Natural killer cell (primary cell): ENCODE results near the gene OGFOD3. TPM values are rescaled to one million over a fixed set of nuclear protein-coding genes. Genes with fewer than 3 reads are reported as not detected.

ENCODE experiments used
- ATAC-seq, 3 donors: fragments of 150-1000 bp in 2 of 3; fragments of 200-7000 bp in 1 of 3; cut with Tn5 transposase; 1 replicate in 1 of 3; 2 replicates in 2 of 3; pipeline ENCODE4 v1.10.0; 2021; ENCODE audit warnings: mild to moderate bottlenecking in 2 of 3, moderate library complexity in 2 of 3
- DNase-seq, 2 donors: peaks; one replicate each; pipeline versions ENCODE4 v3.0.0 to v3.0.0-alpha.2; 2013 to 2021; ENCODE audit warnings: mixed read lengths in 1 of 2
- H3K27ac ChIP-seq: one replicate; pipeline ENCODE4 v1.5.1; 2013; ENCODE audit warnings: mild to moderate bottlenecking, low read length
- H3K27me3 ChIP-seq: one replicate; pipeline ENCODE4 v1.6.1; 2013; ENCODE audit warnings: low read length; ENCODE audit not compliant: control insufficient read depth, insufficient read depth
- H3K36me3 ChIP-seq: one replicate; pipeline ENCODE4 v1.6.1; 2013; ENCODE audit warnings: low read length; ENCODE audit not compliant: control insufficient read depth, insufficient read depth
- H3K4me1 ChIP-seq: one replicate; pipeline ENCODE4 v1.6.1; 2013; ENCODE audit warnings: low read length; ENCODE audit not compliant: control insufficient read depth, insufficient read depth
- H3K4me3 ChIP-seq: one replicate; pipeline ENCODE4 v1.5.1; 2013; ENCODE audit warnings: low read length
- H3K9me3 ChIP-seq: one replicate; pipeline ENCODE4 v1.6.1; 2013; ENCODE audit warnings: low read length; ENCODE audit not compliant: control insufficient read depth, insufficient read depth
- H3K27ac Mint-ChIP-seq, 2 donors: one replicate each; pipeline ENCODE4 v1.8.0; 2022; ENCODE audit warnings: mild to moderate bottlenecking in 2 of 2, mixed read lengths in 2 of 2, moderate library complexity in 1 of 2
- H3K27me3 Mint-ChIP-seq, 2 donors: one replicate each; pipeline ENCODE4 v1.8.0; 2022; ENCODE audit warnings: low read depth in 2 of 2, mixed read lengths in 2 of 2
- H3K36me3 Mint-ChIP-seq: one replicate; pipeline ENCODE4 v1.8.0; 2022; ENCODE audit warnings: mixed read lengths
- H3K4me1 Mint-ChIP-seq, 2 donors: one replicate each; pipeline ENCODE4 v1.8.0; 2022; ENCODE audit warnings: mixed read lengths in 2 of 2
- H3K4me3 Mint-ChIP-seq: one replicate; pipeline ENCODE4 v1.8.0; 2022; ENCODE audit warnings: mild to moderate bottlenecking, moderate library complexity, mixed read lengths
- H3K9me3 Mint-ChIP-seq, 2 donors: one replicate each; pipeline ENCODE4 v1.8.0; 2022; ENCODE audit warnings: mixed read lengths in 2 of 2
- WGBS: methylation state at CpG from one replicate; pipeline ENCODE4 v1.1.7; 2013; ENCODE audit warnings: missing lambda C conversion rate; ENCODE audit not compliant: insufficient coverage; 5-methylcytosine and 5-hydroxymethylcytosine counted together
- intact Hi-C: fragments of 100-400 bp; cut with micrococcal nuclease; formaldehyde crosslinking; loops from one replicate; pipeline ENCODE4 v1.14.2; 2022
- total RNA-seq, 4 donors: library from RNA; stranded (reverse); fragments of 120-200 nt in 1 of 4; gene quantifications; one replicate each; pipeline versions ENCODE4 v1.2.3 to v1.2.4, GENCODE V29; 2013 to 2022
- TF ChIP-seq, protein P1 (sequence below): fragments of 200-600 bp; IDR thresholded peaks from one replicate; pipeline ENCODE4 v1.8.0; 2022; ENCODE audit warnings: antibody characterized with exemption

Gene OGFOD3
- total RNA-seq, 3 donors from 2014 or later (not counting 1 experiment from before 2014, with no cell fraction given), result 21.6 to 28.6 (median 23.3) TPM

DNA sequence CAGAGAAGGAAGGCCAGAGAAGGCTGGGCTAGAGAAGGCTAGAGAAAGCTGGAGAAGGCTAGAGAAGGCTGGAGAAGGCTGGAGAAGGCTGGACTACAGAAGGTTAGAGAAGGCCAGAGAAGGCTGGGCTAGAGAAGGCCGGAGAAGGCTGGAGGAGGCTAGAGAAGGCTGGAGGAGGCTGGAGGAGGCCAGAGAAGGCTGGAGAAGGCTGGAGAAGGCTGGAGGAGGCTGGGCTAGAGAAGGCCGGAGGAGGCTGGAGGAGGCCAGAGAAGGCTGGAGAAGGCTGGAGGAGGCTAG is 6.4 kb upstream of the OGFOD3 start:
- Mint-ChIP-seq H3K4me3 (peak overlapping the region; percentile 38), H3K27ac (peak overlapping the region; percentile 10 to 12), H3K27me3 (no peaks in the 10 kb centered on the region), H3K9me3 (no peaks in the 10 kb centered on the region), H3K4me1 (peaks cover 34 to 48% of the 10 kb centered on the region in 2 donors), H3K36me3 (peaks cover 16% of the 10 kb centered on the region)
- WGBS, result 98% methylated on average over 2 of the region's 2 CpGs
- Histone ChIP-seq H3K4me3 (no peak overlapping the region), H3K36me3 (peaks cover 11% of the 10 kb centered on the region), H3K9me3 (no peaks in the 10 kb centered on the region), H3K27me3 (no peaks in the 10 kb centered on the region), H3K27ac (no peak overlapping the region), H3K4me1 (peaks cover 29% of the 10 kb centered on the region)
- DNase-seq, result no peak
- intact Hi-C loops, result no loop called here
- no peak for ATAC-seq
- TF ChIP-seq, protein P1, sequence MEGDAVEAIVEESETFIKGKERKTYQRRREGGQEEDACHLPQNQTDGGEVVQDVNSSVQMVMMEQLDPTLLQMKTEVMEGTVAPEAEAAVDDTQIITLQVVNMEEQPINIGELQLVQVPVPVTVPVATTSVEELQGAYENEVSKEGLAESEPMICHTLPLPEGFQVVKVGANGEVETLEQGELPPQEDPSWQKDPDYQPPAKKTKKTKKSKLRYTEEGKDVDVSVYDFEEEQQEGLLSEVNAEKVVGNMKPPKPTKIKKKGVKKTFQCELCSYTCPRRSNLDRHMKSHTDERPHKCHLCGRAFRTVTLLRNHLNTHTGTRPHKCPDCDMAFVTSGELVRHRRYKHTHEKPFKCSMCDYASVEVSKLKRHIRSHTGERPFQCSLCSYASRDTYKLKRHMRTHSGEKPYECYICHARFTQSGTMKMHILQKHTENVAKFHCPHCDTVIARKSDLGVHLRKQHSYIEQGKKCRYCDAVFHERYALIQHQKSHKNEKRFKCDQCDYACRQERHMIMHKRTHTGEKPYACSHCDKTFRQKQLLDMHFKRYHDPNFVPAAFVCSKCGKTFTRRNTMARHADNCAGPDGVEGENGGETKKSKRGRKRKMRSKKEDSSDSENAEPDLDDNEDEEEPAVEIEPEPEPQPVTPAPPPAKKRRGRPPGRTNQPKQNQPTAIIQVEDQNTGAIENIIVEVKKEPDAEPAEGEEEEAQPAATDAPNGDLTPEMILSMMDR, result no peak

DNA sequence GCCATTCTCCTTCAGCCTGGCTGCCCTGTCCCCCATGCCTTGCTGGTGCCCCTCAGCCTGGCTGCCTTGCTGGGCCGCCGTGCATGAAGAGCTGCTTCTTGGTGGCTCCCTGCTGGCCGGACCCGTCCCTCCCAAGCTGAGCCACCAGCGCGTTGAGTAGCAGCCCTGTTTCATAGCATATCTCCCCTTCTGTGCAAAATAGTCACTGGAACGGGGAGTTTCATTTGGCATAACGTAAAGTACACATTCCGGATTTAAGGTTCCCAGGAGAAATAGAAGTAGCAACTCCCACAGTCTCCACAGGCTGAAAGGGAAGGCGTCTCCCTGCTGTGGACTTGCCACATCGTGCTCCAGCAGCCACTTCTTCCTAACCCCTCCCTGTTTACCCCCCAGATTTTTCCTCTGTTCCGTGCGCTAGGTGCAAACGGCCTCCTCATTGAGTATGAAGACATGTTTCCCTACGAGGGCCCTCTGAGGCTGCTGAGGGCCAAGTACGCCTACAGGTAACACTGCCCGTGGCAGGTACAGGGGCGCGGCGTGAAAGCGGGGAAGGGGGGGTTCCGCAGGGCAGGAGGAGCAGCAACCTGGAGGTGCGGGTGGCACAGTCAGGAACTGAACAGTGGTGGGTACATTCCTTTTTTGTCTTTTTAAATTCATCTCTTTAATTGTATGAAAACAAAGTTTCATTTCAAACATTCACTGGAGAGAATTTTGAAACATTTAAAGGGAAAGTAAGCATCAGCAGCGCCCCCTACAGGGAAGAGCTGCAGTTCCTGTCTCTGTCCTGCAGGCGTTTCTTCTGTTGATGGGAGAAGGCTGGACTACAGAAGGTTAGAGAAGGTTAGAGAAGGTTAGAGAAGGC is 5.8 kb upstream of the OGFOD3 start:
- peak overlapping the region; percentile 38 for H3K4me3 Mint-ChIP-seq
- peaks cover 16% of the 10 kb centered on the region for H3K36me3 Mint-ChIP-seq
- peaks cover 34 to 48% of the 10 kb centered on the region in 2 donors for H3K4me1 Mint-ChIP-seq
- H3K27ac Mint-ChIP-seq, result peak overlapping the region; percentile 10 to 12
- TF ChIP-seq, protein P1, result peak; percentile 68
- no peaks in the 10 kb centered on the region for H3K9me3 Mint-ChIP-seq
- H3K4me3 ChIP-seq, result no peak overlapping the region
- H3K4me1 ChIP-seq, result peaks cover 25% of the 10 kb centered on the region
- peaks cover 11% of the 10 kb centered on the region for H3K36me3 ChIP-seq
- intact Hi-C loops, result no loop called here
- H3K9me3 ChIP-seq, result no peaks in the 10 kb centered on the region
- WGBS, result 91% methylated on average over 24 of the region's 25 CpGs
- DNase-seq (peak; percentile 44 to 79), ATAC-seq (peak in 2 of 3 donors; percentile 57 to 77)
- no peak overlapping the region for H3K27ac ChIP-seq
- no peaks in the 10 kb centered on the region for H3K27me3 ChIP-seq
- H3K27me3 Mint-ChIP-seq, result no peaks in the 10 kb centered on the region

DNA sequence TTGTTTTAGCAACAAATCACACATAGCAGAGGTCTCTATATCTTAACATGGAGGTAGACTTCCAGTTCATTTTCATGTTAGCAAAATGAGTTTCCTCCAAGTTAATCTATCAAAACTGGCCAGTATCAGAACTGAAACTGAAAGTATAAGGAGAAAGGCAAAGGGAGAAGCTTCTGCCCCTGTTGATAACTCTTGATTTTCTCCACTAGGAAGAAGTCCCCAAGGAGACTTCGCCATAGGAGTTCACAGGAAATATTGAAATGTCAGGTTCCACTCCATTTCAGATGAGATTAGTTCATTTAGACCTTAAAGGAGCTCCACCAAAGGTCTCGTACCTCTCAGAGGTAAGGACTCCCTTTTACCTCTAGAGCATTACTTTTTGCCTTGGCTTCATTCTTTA is 1.2 kb upstream of the OGFOD3 start:
- peaks cover 23% of the 10 kb centered on the region for H3K4me1 ChIP-seq
- H3K27me3 ChIP-seq, result no peaks in the 10 kb centered on the region
- DNase-seq (peak in 1 of 2 donors; percentile 45), ATAC-seq (no peak)
- peak overlapping the region; percentile 84 to 92 for H3K27ac Mint-ChIP-seq
- TF ChIP-seq, protein P1, result no peak
- no peaks in the 10 kb centered on the region for H3K9me3 Mint-ChIP-seq
- WGBS, result 26% methylated on average over 2 of the region's 2 CpGs
- peak overlapping the region; percentile 84 for H3K4me3 ChIP-seq
- H3K27me3 Mint-ChIP-seq, result no peaks in the 10 kb centered on the region
- peaks cover 32 to 33% of the 10 kb centered on the region in 2 donors for H3K4me1 Mint-ChIP-seq
- peaks cover 16% of the 10 kb centered on the region for H3K36me3 Mint-ChIP-seq
- H3K27ac ChIP-seq, result peak overlapping the region; percentile 72
- H3K4me3 Mint-ChIP-seq, result peak overlapping the region; percentile 92
- no peaks in the 10 kb centered on the region for H3K9me3 ChIP-seq
- H3K36me3 ChIP-seq, result peaks cover 14% of the 10 kb centered on the region
- intact Hi-C loops, result loop anchor here (2.0 to 10.0 kb wide), 3 partner anchors 39 to 175 kb away; partner anchors contain the start of gene NARF
